Sigmoid colon (tissue), 7 donors: ENCODE results near the gene GLYAT. TPM values are rescaled to one million over a fixed set of nuclear protein-coding genes. Genes with fewer than 3 reads are reported as not detected.

Experiments used
- DNase-seq: peaks from one replicate; pipeline ENCODE4 v3.0.0-alpha.2; 2019
- H3K27ac ChIP-seq, 4 donors: fragments of 200-600 bp; sonication (generic); one replicate each; pipeline ENCODE4 v1.5.1; 2016 to 2019; ENCODE audit warnings: mild to moderate bottlenecking in 1 of 4
- H3K27me3 ChIP-seq, 3 donors: fragments of 200-600 bp; sonication (generic); one replicate each; pipeline ENCODE4 v1.5.1; 2019; ENCODE audit warnings: mild to moderate bottlenecking in 1 of 3
- H3K36me3 ChIP-seq, 4 donors: fragments of 200-600 bp; sonication (generic); one replicate each; pipeline ENCODE4 v1.5.1; 2016 to 2019
- H3K4me1 ChIP-seq, 4 donors: fragments of 200-600 bp; sonication (generic); one replicate each; pipeline ENCODE4 v1.5.1; 2017 to 2019
- H3K4me3 ChIP-seq, 4 donors: fragments of 200-600 bp; sonication (generic); one replicate each; pipeline ENCODE4 v1.5.1; 2017 to 2019; ENCODE audit warnings: mild to moderate bottlenecking in 2 of 4, moderate library complexity in 1 of 4
- H3K9me3 ChIP-seq, 4 donors: fragments of 200-600 bp in 3 of 4; sonication (generic) in 3 of 4; one replicate each; pipeline versions ENCODE4 v1.5.1 to v1.6.1; 2013 to 2019
- EP300 ChIP-seq, 4 donors: sonication (generic); formaldehyde crosslinking; IDR thresholded peaks; one replicate each; pipeline ENCODE4 v1.6.1; 2017; ENCODE audit warnings: antibody characterized with exemption in 4 of 4
- POLR2A ChIP-seq, 2 donors: fragments of 450-650 bp; IDR thresholded peaks; one replicate each; pipeline ENCODE4 v1.6.1; 2016; ENCODE audit warnings: antibody characterized with exemption in 2 of 2, mild to moderate bottlenecking in 2 of 2, moderate library complexity in 2 of 2
- POLR2AphosphoS5 ChIP-seq, 4 donors: sonication (generic); formaldehyde crosslinking; IDR thresholded peaks; one replicate each; pipeline ENCODE4 v1.6.1; 2017; ENCODE audit warnings: antibody characterized with exemption in 4 of 4
- WGBS, 2 donors: extraction: QIAGEN DNeasy Blood & Tissue Kit; methylation state at CpG; one replicate each; pipeline ENCODE4 v1.1.7; 2013; 5-methylcytosine and 5-hydroxymethylcytosine counted together
- intact Hi-C: fragments of 100-400 bp; cut with DNase I; formaldehyde crosslinking; loops from one replicate; pipeline ENCODE4 v1.15.1; 2023
- polyA plus RNA-seq, 3 donors: library from polyadenylated mRNA; stranded (reverse); fragments of 200-250 nt; gene quantifications; one replicate each; pipeline ENCODE4 v1.2.3, GENCODE V29; 2013
- total RNA-seq, 4 donors: library from RNA; depleted of rRNA; stranded (reverse); fragments of >200 nt; gene quantifications; one replicate each; pipeline ENCODE4 v1.1.0, GENCODE V29; 2016
- TF ChIP-seq, protein P1 (sequence below), 4 experiments: fragments of 450-650 bp in 3 of 4; fragments of 200-600 bp in 1 of 4; IDR thresholded peaks; one replicate each; pipeline ENCODE4 v1.5.1; 2016 to 2019; ENCODE audit warnings: antibody characterized with exemption in 4 of 4, mild to moderate bottlenecking in 3 of 4, moderate library complexity in 2 of 4
- donor health status: healthy with polysubstance abuse.
- donor health status: Bipolar disorder and iron deficiency.
- donor health status: healthy.

Gene GLYAT
- total and polyA plus RNA-seq, 7 donors: 0.16 TPM; not detected in 6

DNA sequence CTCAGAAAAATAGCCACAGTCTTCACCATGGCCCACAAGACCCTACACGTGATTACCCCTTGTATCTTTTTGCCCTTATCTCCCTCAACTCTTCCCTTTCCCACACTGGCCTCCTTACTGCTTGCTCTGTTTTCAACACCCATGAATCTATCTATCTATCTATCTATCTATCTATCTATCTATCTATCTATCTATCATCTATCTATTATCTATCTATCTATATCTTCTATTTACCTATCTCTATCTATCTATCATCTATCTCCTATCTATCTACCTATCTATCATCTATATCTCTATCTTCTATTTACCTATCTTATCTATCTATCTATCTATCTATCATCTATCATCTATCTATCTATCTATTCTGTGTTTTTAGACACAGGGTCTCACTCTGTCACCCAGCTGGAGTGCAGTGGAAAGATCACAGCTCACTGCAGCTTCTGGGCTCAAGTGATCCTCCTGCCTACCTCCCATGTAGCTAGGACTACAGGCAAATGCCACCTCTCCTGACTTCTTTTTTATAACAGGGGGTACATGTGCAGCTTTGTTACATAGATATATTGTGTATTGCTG is 55.1 kb downstream of the GLYAT start:
- H3K4me3 ChIP-seq: no peak overlapping the region

DNA sequence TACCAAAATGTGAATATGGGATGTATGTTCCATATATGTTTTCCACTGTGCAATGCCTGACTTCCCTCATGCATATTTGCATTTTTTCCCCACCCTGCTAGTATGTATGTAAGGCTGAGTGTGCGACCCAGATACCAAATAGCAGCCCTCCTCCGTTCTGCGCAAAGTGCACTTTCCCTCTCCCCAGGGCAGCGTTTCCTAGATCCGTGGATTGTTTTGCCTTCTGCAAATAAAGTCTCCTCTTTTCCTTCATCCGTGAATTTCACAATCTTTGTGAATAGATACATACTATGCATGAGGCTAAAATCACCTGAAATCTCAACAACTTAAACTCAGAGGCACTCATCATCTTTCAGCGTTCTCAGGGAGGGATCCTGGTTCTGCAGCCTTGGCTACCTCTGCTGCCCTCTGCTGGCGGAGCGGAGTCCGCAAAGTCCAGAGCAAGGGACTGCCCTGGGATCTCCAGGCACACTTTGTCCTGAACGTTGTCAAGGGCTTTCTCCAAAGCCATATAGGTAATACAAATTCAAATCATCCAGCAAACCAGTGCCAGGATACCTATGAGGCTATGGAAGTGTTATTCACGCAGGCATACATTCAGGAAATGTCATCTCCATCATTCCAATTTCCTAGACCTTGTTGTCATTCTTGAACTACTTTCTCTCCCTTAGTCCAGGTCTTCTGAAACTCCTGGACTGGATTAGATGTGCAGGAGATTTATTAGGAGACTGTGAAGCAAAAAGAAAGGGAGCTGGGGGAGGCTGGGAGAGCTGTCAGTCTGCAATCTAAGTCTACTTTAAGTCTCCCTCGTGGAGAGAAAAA is 56.2 kb downstream of the GLYAT start:
- Histone ChIP-seq H3K4me1 (no peaks in the 10 kb centered on the region), H3K36me3 (no peaks in the 10 kb centered on the region), H3K27ac (no peak overlapping the region), H3K27me3 (peaks cover 0 to 7% (median 0%) of the 10 kb centered on the region in 3 donors), H3K9me3 (no peaks in the 10 kb centered on the region), H3K4me3 (no peak overlapping the region)
- TF ChIP-seq POLR2AphosphoS5 (IDR thresholded peaks at IDR 0.05) (no peak), EP300 (IDR thresholded peaks at IDR 0.05) (no peak), POLR2A (IDR thresholded peaks at IDR 0.05) (no peak)
- TF ChIP-seq, protein P1, sequence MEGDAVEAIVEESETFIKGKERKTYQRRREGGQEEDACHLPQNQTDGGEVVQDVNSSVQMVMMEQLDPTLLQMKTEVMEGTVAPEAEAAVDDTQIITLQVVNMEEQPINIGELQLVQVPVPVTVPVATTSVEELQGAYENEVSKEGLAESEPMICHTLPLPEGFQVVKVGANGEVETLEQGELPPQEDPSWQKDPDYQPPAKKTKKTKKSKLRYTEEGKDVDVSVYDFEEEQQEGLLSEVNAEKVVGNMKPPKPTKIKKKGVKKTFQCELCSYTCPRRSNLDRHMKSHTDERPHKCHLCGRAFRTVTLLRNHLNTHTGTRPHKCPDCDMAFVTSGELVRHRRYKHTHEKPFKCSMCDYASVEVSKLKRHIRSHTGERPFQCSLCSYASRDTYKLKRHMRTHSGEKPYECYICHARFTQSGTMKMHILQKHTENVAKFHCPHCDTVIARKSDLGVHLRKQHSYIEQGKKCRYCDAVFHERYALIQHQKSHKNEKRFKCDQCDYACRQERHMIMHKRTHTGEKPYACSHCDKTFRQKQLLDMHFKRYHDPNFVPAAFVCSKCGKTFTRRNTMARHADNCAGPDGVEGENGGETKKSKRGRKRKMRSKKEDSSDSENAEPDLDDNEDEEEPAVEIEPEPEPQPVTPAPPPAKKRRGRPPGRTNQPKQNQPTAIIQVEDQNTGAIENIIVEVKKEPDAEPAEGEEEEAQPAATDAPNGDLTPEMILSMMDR (IDR thresholded peaks at IDR 0.05): peak; percentile 59 to 87 (median 70)
- peak; percentile 82 for DNase-seq
- WGBS, 2 donors: 37 to 44% methylated on average over 13 of the region's 13 CpGs
- intact Hi-C loops: loop anchor here (5.0 kb wide), 1 partner anchor 98 kb away; the partner anchor contains the start of genes LPXN and ZFP91

More for the DNA sequence above, 55.1 kb downstream of the GLYAT start:
- intact Hi-C loops: loop anchor here (5.0 kb wide), 1 partner anchor 99 kb away; the partner anchor contains the start of genes LPXN and ZFP91
- H3K27me3 ChIP-seq: peaks cover 0 to 8% (median 0%) of the 10 kb centered on the region in 3 donors
- no peaks in the 10 kb centered on the region for H3K4me1 ChIP-seq
- H3K9me3 ChIP-seq: no peaks in the 10 kb centered on the region
- WGBS, 2 donors: 72 to 83% methylated on average over 1 of the region's 1 CpG
- no peak for DNase-seq
- no peak overlapping the region for H3K27ac ChIP-seq
- no peak for TF ChIP-seq EP300 (IDR thresholded peaks at IDR 0.05)
- H3K36me3 ChIP-seq: no peaks in the 10 kb centered on the region

DNA sequence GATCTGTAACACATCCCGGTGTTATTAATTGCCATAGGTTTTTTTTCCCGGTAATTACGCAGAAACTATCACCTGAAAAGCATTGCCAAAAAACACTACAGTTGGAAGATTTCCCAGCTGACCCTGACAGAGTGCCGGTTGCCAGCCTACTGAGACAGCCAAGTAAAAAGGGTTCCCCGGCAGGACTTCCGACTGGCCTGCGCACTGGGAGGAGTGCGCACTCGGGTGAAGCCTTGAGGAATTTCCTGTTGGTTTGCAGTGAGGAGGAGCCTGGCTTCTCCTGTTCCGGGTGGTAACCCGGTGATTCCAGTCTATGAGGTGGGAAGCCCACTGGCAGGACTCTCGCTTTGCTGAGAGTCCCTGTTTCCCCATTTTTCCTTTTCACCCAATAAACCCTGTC is 57.1 kb downstream of the GLYAT start:
- Histone ChIP-seq H3K4me1 (no peaks in the 10 kb centered on the region), H3K27ac (no peak overlapping the region), H3K4me3 (no peak overlapping the region), H3K9me3 (no peaks in the 10 kb centered on the region), H3K27me3 (no peaks in the 10 kb centered on the region), H3K36me3 (no peaks in the 10 kb centered on the region)
- TF ChIP-seq POLR2AphosphoS5 (IDR thresholded peaks at IDR 0.05): no peak
- TF ChIP-seq, protein P1 (IDR thresholded peaks at IDR 0.05): no peak
- TF ChIP-seq EP300 (IDR thresholded peaks at IDR 0.05): no peak
- no peak for TF ChIP-seq POLR2A (IDR thresholded peaks at IDR 0.05)
- 90 to 91% methylated on average over 12 of the region's 12 CpGs for WGBS, 2 donors
- no peak for DNase-seq
- intact Hi-C loops: loop anchor here (5.0 kb wide), 1 partner anchor 97 kb away; the partner anchor contains the start of genes LPXN and ZFP91

DNA sequence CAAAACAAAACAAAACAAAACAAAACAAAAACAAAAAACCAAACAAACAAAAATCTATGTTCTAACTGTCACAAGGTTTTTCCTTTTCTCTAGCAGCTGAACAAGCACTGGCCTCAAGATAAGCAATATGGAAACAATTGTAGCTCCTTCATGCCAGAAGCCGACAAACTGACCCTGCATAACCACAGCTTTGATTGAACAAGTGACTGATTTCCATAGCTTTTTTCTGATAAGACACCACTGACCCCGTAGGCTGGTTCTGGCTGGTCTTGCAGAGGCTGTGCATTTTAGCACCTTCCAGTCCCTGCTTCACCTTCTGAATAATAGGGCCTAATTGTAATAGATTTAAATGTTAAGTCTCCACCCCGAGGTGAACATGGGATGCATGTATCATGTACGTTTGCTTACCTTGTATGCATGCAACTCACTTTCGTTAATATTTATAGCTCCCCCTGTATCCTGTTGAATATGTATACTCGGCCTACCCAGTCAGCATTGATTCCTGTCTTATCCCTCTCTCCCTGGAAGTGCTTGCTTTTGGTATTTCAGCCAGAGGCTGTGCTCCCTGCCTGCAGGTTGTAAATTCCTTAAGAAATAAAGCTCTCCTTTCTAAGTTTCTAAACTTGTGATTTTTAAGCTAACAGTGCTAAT is 59.6 kb downstream of the GLYAT start:
- WGBS, 2 donors: 80 to 82% methylated on average over 6 of the region's 6 CpGs

DNA sequence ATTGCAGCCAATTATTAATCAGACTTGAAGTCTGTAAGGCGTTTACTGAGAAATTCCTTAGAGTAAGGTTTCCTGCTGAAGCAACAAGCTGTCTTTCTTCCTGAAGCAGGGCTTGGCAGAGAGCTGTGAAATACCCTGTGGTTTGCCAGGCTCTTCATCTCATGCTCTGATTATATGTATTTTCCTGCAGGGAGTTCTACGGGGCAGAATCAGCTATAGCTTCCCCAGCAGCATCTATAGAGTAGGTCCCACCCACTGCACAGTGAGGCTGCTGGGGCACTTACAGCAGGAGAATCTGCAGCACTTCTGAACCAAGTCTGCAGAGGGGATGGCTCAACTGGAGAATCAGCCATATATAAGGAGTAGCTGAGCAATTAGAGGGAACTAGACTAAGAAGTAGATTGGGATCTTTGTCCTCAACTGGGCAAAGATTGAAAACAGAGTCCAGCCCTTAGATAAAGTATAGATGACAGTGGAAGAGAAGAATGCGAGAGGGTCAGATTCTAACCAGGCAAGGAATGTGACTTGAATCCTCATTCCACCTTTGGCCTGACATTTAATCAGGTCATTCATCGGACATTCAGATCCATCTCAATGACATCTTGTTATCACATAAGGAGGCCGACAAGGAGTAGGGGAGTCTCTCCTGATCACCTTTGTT is 71.7 kb downstream of the GLYAT start:
- Histone ChIP-seq H3K4me3 (no peak overlapping the region), H3K4me1 (no peaks in the 10 kb centered on the region), H3K9me3 (no peaks in the 10 kb centered on the region), H3K27me3 (no peaks in the 10 kb centered on the region), H3K27ac (no peak overlapping the region), H3K36me3 (no peaks in the 10 kb centered on the region)
- no peak for DNase-seq
- 70 to 85% methylated on average over 5 of the region's 5 CpGs for WGBS, 2 donors
- TF ChIP-seq EP300 (IDR thresholded peaks at IDR 0.05) (no peak), POLR2A (IDR thresholded peaks at IDR 0.05) (no peak), POLR2AphosphoS5 (IDR thresholded peaks at IDR 0.05) (no peak)
- TF ChIP-seq, protein P1 (IDR thresholded peaks at IDR 0.05): no peak
- intact Hi-C loops: no loop called here

More for the DNA sequence above, 59.6 kb downstream of the GLYAT start:
- Histone ChIP-seq H3K4me1 (no peaks in the 10 kb centered on the region), H3K27ac (no peak overlapping the region), H3K4me3 (no peak overlapping the region), H3K9me3 (no peaks in the 10 kb centered on the region), H3K36me3 (no peaks in the 10 kb centered on the region), H3K27me3 (no peaks in the 10 kb centered on the region)
- DNase-seq: no peak
- no peak for TF ChIP-seq POLR2A (IDR thresholded peaks at IDR 0.05)
- intact Hi-C loops: no loop called here
